GM23338 (cell line): ENCODE results near the gene EMC10. TPM values are rescaled to one million over a fixed set of nuclear protein-coding genes. Genes with fewer than 3 reads are reported as not detected.

Experiments
- CREB1 ChIP-seq: fragments of 250-450 bp; sonication (Bioruptor Pico); IDR thresholded peaks from 2 replicates; pipeline ENCODE4 v1.5.0; 2020; ENCODE audit warnings: low read depth, mild to moderate bottlenecking, moderate library complexity
- EZH2 ChIP-seq: fragments of 200-600 bp; sonication (generic); IDR thresholded peaks from one replicate; pipeline ENCODE4 v1.8.0; 2017; ENCODE audit warnings: antibody characterized with exemption, mild to moderate bottlenecking, low read depth; ENCODE audit not compliant: unreplicated experiment
- ZNF331 ChIP-seq: fragments of 250-450 bp; sonication (Bioruptor Pico); IDR thresholded peaks from 2 replicates; pipeline ENCODE4 v1.5.0; 2020; ENCODE audit warnings: low read depth, mild to moderate bottlenecking, moderate library complexity
- polyA plus RNA-seq: library from polyadenylated mRNA; unstranded; fragments of >200 nt; fragmentation: Nextera tagmentation; extraction: Ambion mirVana; gene quantifications from 2 replicates; pipeline ENCODE4 v1.2.1, GENCODE V29; 2016
- total RNA-seq: library from RNA; depleted of rRNA; stranded (reverse); fragments of >200 nt; shearing (Covaris generic); gene quantifications from 2 replicates; pipeline ENCODE4 v1.2.3, GENCODE V29; 2014
- TF ChIP-seq, protein P1 (sequence below): fragments of 250-450 bp; sonication (Bioruptor Pico); IDR thresholded peaks from 2 replicates; pipeline ENCODE4 v1.5.0; 2020; ENCODE audit warnings: mild to moderate bottlenecking, moderate library complexity
- TF ChIP-seq, protein P2 (sequence below): IDR thresholded peaks from 2 replicates; pipeline ENCODE4 v1.6.1; 2016; ENCODE audit warnings: antibody characterized with exemption
- TF ChIP-seq, protein P3 (sequence below): IDR thresholded peaks from one replicate; pipeline ENCODE4 v1.6.1; 2018; ENCODE audit warnings: antibody characterized with exemption; ENCODE audit not compliant: unreplicated experiment
- TF ChIP-seq, protein P4 (sequence below), 2 experiments: fragments of 200-600 bp in 1 of 2; sonication (generic) in 1 of 2; conservative IDR thresholded peaks; 2 replicates each; pipeline versions ENCODE4 v1.5.1 to v1.6.1; 2016 to 2017; ENCODE audit warnings: antibody characterized with exemption in 2 of 2, low read depth in 2 of 2, mild to moderate bottlenecking in 2 of 2, moderate library complexity in 1 of 2

The EMC10 gene
- total and polyA plus RNA-seq, 2 experiments from 2014 or later, result 24.8 to 113 TPM

DNA sequence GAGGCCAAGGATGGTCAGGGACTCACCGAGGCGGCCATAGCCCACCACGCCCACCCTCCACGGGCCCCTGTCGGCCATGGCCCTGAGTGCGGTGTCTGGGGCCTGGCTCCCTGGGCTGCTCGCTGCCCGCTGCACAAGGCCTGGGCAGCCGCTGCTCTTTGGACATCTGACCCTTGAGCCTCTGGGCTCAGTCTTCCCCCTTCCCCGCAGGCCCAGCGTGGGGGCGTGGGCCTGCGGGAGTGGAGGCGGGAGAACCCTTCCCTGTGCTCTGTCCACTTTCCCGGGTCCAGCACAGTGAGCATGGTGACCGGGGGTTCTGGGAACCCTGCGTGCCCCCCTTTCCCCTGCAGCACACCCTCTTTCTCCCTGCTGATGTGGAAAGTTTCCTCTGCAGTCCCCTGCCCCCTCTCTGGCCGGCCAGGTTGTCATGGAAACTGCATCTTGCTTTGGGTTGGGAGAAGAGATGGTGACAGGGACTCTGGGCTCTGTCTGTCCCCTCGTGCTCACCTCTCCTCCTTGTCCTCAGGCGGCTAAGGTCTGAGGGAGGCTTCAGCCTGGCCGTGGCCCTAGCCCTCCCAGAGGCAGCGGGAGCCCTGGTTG, 37.5 kb downstream of the EMC10 start, which contains the start of gene ASPDH (continued):
- TF ChIP-seq, protein P1, sequence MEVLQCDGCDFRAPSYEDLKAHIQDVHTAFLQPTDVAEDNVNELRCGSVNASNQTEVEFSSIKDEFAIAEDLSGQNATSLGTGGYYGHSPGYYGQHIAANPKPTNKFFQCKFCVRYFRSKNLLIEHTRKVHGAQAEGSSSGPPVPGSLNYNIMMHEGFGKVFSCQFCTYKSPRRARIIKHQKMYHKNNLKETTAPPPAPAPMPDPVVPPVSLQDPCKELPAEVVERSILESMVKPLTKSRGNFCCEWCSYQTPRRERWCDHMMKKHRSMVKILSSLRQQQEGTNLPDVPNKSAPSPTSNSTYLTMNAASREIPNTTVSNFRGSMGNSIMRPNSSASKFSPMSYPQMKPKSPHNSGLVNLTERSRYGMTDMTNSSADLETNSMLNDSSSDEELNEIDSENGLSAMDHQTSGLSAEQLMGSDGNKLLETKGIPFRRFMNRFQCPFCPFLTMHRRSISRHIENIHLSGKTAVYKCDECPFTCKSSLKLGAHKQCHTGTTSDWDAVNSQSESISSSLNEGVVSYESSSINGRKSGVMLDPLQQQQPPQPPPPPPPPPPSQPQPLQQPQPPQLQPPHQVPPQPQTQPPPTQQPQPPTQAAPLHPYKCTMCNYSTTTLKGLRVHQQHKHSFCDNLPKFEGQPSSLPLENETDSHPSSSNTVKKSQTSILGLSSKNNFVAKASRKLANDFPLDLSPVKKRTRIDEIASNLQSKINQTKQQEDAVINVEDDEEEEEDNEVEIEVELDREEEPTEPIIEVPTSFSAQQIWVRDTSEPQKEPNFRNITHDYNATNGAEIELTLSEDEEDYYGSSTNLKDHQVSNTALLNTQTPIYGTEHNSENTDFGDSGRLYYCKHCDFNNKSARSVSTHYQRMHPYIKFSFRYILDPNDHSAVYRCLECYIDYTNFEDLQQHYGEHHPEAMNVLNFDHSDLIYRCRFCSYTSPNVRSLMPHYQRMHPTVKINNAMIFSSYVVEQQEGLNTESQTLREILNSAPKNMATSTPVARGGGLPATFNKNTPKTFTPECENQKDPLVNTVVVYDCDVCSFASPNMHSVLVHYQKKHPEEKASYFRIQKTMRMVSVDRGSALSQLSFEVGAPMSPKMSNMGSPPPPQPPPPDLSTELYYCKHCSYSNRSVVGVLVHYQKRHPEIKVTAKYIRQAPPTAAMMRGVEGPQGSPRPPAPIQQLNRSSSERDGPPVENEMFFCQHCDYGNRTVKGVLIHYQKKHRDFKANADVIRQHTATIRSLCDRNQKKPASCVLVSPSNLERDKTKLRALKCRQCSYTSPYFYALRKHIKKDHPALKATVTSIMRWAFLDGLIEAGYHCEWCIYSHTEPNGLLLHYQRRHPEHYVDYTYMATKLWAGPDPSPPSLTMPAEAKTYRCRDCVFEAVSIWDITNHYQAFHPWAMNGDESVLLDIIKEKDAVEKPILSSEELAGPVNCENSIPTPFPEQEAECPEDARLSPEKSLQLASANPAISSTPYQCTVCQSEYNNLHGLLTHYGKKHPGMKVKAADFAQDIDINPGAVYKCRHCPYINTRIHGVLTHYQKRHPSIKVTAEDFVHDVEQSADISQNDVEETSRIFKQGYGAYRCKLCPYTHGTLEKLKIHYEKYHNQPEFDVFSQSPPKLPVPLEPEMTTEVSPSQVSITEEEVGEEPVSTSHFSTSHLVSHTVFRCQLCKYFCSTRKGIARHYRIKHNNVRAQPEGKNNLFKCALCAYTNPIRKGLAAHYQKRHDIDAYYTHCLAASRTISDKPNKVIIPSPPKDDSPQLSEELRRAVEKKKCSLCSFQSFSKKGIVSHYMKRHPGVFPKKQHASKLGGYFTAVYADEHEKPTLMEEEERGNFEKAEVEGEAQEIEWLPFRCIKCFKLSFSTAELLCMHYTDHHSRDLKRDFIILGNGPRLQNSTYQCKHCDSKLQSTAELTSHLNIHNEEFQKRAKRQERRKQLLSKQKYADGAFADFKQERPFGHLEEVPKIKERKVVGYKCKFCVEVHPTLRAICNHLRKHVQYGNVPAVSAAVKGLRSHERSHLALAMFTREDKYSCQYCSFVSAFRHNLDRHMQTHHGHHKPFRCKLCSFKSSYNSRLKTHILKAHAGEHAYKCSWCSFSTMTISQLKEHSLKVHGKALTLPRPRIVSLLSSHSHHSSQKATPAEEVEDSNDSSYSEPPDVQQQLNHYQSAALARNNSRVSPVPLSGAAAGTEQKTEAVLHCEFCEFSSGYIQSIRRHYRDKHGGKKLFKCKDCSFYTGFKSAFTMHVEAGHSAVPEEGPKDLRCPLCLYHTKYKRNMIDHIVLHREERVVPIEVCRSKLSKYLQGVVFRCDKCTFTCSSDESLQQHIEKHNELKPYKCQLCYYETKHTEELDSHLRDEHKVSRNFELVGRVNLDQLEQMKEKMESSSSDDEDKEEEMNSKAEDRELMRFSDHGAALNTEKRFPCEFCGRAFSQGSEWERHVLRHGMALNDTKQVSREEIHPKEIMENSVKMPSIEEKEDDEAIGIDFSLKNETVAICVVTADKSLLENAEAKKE (CRISPR knock-in tag), result no peak
- TF ChIP-seq EZH2 (no peak), CREB1 (no peak), ZNF331 (CRISPR knock-in tag) (no peak)
- TF ChIP-seq, protein P2, sequence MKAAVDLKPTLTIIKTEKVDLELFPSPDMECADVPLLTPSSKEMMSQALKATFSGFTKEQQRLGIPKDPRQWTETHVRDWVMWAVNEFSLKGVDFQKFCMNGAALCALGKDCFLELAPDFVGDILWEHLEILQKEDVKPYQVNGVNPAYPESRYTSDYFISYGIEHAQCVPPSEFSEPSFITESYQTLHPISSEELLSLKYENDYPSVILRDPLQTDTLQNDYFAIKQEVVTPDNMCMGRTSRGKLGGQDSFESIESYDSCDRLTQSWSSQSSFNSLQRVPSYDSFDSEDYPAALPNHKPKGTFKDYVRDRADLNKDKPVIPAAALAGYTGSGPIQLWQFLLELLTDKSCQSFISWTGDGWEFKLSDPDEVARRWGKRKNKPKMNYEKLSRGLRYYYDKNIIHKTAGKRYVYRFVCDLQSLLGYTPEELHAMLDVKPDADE, result no peak
- TF ChIP-seq, protein P3, sequence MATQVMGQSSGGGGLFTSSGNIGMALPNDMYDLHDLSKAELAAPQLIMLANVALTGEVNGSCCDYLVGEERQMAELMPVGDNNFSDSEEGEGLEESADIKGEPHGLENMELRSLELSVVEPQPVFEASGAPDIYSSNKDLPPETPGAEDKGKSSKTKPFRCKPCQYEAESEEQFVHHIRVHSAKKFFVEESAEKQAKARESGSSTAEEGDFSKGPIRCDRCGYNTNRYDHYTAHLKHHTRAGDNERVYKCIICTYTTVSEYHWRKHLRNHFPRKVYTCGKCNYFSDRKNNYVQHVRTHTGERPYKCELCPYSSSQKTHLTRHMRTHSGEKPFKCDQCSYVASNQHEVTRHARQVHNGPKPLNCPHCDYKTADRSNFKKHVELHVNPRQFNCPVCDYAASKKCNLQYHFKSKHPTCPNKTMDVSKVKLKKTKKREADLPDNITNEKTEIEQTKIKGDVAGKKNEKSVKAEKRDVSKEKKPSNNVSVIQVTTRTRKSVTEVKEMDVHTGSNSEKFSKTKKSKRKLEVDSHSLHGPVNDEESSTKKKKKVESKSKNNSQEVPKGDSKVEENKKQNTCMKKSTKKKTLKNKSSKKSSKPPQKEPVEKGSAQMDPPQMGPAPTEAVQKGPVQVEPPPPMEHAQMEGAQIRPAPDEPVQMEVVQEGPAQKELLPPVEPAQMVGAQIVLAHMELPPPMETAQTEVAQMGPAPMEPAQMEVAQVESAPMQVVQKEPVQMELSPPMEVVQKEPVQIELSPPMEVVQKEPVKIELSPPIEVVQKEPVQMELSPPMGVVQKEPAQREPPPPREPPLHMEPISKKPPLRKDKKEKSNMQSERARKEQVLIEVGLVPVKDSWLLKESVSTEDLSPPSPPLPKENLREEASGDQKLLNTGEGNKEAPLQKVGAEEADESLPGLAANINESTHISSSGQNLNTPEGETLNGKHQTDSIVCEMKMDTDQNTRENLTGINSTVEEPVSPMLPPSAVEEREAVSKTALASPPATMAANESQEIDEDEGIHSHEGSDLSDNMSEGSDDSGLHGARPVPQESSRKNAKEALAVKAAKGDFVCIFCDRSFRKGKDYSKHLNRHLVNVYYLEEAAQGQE, result no peak
- TF ChIP-seq, protein P4, sequence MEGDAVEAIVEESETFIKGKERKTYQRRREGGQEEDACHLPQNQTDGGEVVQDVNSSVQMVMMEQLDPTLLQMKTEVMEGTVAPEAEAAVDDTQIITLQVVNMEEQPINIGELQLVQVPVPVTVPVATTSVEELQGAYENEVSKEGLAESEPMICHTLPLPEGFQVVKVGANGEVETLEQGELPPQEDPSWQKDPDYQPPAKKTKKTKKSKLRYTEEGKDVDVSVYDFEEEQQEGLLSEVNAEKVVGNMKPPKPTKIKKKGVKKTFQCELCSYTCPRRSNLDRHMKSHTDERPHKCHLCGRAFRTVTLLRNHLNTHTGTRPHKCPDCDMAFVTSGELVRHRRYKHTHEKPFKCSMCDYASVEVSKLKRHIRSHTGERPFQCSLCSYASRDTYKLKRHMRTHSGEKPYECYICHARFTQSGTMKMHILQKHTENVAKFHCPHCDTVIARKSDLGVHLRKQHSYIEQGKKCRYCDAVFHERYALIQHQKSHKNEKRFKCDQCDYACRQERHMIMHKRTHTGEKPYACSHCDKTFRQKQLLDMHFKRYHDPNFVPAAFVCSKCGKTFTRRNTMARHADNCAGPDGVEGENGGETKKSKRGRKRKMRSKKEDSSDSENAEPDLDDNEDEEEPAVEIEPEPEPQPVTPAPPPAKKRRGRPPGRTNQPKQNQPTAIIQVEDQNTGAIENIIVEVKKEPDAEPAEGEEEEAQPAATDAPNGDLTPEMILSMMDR (conservative IDR thresholded peaks at IDR 0.05; ENCODE audit: low read depth in 2 of 2), result no peak
